Type B pancreatic cell (in vitro differentiated cells): Measurements from ENCODE around the gene KRTAP4-3. TPM values are rescaled to one million over a fixed set of nuclear protein-coding genes. Genes with fewer than 3 reads are reported as not detected.

Experiments used
- DNase-seq: peaks from one replicate; pipeline ENCODE4 v3.0.0; 2021; ENCODE audit warnings: mixed read lengths; ENCODE audit not compliant: unreplicated experiment; ENCODE audit errors: extremely low spot score
- H3K27ac Mint-ChIP-seq: 2 replicates; pipeline ENCODE4 v1.8.0; 2021; ENCODE audit warnings: mild to moderate bottlenecking, mixed read lengths
- H3K27me3 Mint-ChIP-seq: 2 replicates; pipeline ENCODE4 v1.8.0; 2021; ENCODE audit warnings: mixed read lengths
- H3K36me3 Mint-ChIP-seq: 2 replicates; pipeline ENCODE4 v1.8.0; 2021; ENCODE audit warnings: mixed read lengths
- H3K4me1 Mint-ChIP-seq: one replicate; pipeline ENCODE4 v1.8.0; 2021; ENCODE audit warnings: mixed read lengths; ENCODE audit not compliant: unreplicated experiment
- H3K4me3 Mint-ChIP-seq: 2 replicates; pipeline ENCODE4 v1.8.0; 2021; ENCODE audit warnings: mild to moderate bottlenecking, mixed read lengths
- H3K9me3 Mint-ChIP-seq: 2 replicates; pipeline ENCODE4 v1.8.0; 2021; ENCODE audit warnings: mixed read lengths
- long read RNA-seq: library from polyadenylated mRNA; unstranded; transcript quantifications from one replicate; pipeline ENCODE4 v2.0.0, GENCODE V29; 2020
- total RNA-seq: library from RNA; stranded (reverse); gene quantifications from 2 replicates; pipeline ENCODE4 v1.2.1, GENCODE V29; 2021; ENCODE audit warnings: low replicate concordance
- TF ChIP-seq, protein P1 (sequence below): fragments of 200-600 bp; sonication (generic); conservative IDR thresholded peaks from 2 replicates; pipeline ENCODE4 v1.5.0; 2021; ENCODE audit warnings: antibody characterized with exemption, mild to moderate bottlenecking

The KRTAP4-3 gene
- total RNA-seq, result not detected in 2 replicates
- long read RNA-seq, result 0 reads

DNA sequence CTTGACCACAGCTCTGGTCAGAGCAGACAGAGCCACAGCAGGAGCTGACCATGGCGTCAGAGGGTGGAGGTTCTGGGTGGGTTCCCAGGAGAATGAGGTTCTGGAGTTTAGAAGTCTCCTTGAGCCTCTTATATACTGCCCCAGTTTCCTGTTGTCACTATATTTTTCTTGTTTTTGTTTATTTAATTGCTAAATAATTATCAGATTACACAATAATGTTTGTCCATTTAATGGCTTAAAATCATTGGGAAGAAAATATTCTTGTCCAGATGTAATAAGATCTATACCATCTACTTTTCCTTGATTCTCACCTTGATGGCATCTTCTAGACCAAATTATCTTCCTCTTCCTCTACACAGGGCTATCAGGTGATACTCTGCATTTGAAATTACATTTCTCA lies at the start of gene KRTAP4-3:
Gene KRTAP4-3, minus strand, starts transcription at position 101 of the 400 bp plus-strand sequence. Its CDS starts 49 bp downstream, at position 52.
- peaks cover 3% of the 10 kb centered on the region for H3K27me3 Mint-ChIP-seq

DNA sequence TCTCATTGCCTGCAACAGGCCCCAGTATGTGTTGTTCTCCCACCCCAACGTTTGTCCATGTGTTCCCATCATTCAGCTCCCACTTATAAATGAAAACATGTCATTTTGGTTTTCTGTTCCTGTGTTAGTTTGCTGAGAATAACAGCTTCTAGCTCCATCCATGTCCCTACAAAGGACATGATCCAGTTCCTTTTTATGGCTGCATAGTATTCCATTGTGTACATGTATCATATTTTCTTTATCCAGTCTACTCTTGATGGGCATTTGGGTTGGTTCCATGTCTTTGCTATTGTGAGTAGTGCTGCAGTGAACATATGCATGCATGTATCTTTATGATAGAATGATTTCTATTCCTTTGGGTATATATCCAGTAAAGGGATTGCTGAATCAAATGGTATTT lies 47.7 kb upstream of the KRTAP4-3 start:
- Mint-ChIP-seq H3K36me3 (no peaks in the 10 kb centered on the region), H3K4me1 (peaks cover 3% of the 10 kb centered on the region), H3K9me3 (no peaks in the 10 kb centered on the region), H3K27me3 (peaks cover 15% of the 10 kb centered on the region), H3K4me3 (no peak overlapping the region), H3K27ac (no peak overlapping the region)
- TF ChIP-seq, protein P1, sequence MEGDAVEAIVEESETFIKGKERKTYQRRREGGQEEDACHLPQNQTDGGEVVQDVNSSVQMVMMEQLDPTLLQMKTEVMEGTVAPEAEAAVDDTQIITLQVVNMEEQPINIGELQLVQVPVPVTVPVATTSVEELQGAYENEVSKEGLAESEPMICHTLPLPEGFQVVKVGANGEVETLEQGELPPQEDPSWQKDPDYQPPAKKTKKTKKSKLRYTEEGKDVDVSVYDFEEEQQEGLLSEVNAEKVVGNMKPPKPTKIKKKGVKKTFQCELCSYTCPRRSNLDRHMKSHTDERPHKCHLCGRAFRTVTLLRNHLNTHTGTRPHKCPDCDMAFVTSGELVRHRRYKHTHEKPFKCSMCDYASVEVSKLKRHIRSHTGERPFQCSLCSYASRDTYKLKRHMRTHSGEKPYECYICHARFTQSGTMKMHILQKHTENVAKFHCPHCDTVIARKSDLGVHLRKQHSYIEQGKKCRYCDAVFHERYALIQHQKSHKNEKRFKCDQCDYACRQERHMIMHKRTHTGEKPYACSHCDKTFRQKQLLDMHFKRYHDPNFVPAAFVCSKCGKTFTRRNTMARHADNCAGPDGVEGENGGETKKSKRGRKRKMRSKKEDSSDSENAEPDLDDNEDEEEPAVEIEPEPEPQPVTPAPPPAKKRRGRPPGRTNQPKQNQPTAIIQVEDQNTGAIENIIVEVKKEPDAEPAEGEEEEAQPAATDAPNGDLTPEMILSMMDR, result no peak
- no peak for DNase-seq

More for the DNA sequence above, at the start of gene KRTAP4-3:
- H3K27ac Mint-ChIP-seq, result no peak within 1 kb of the TSS
- TF ChIP-seq, protein P1, result no peak
- H3K4me1 Mint-ChIP-seq, result no peaks in the 10 kb centered on the region
- no peaks in the 10 kb centered on the region for H3K9me3 Mint-ChIP-seq
- H3K4me3 Mint-ChIP-seq, result no peak within 1 kb of the TSS
- no peaks in the 10 kb centered on the region for H3K36me3 Mint-ChIP-seq
- no peak for DNase-seq

DNA sequence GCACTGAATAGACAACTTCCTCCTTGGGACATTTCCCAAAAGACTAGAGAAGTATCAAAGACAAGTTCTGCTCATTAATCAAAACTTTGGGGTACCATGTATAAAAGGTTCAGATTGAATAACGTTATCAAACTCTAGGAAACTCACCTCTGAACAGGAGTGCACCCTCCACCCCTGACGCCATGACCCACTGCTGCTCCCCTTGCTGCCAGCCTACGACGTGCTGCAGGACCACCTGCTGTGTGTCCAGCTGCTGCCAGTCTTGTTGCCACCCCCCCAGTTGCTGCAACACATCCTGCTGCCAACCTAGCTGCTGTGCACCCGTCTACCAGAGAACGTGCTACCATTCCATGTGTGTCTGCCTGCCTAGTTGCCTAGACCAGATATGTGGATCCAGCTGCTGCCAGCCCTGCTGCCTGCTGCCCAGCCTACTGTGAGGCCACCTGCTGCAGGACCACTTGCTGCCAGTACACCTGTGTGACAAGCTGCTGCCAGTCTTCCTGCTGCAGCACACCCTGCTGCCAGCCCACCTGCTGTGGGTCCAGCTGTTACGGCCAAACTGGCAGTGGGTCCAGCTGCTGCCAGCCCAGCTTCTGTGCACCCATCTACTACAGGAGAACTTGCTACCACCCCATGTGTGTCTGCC lies 44.6 kb upstream of the KRTAP4-3 start:
- peaks cover 8% of the 10 kb centered on the region for H3K9me3 Mint-ChIP-seq
- TF ChIP-seq, protein P1, result no peak

DNA sequence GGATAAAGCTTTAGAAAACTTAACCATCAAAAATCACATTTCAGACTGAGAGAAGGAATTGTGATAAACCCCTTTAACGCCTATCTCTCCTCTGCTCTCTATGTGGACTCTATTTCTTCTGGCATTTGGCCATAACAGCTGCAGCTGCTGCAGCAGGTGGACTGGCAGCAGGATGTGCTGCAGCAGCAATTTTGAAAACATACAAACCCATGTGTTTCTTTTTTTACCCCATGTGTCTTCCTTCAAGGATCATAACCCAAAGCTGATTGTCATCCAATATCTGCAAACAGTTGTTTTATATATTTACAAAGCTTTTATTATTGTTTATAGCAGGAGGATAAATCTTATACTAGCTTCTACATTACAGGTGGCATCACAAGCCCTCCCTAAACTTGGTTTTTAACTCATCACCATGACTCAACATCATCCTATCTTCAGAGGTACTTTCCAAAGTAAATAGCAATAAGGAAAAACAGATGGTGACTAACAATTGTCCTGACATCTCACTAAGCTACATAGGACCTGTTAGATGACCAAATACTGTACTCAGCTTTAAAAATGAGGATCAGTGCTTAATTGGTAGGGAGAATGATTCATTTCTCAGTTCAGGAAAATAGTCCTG lies 43.9 kb upstream of the KRTAP4-3 start:
- peaks cover 3% of the 10 kb centered on the region for H3K4me1 Mint-ChIP-seq
- H3K27ac Mint-ChIP-seq, result no peak overlapping the region
- no peak overlapping the region for H3K4me3 Mint-ChIP-seq
- H3K36me3 Mint-ChIP-seq, result no peaks in the 10 kb centered on the region
- no peak for DNase-seq
- peaks cover 5% of the 10 kb centered on the region for H3K27me3 Mint-ChIP-seq
- TF ChIP-seq, protein P1, result no peak
- H3K9me3 Mint-ChIP-seq, result peaks cover 9% of the 10 kb centered on the region

More for the DNA sequence above, 44.6 kb upstream of the KRTAP4-3 start:
- no peak for DNase-seq
- H3K4me3 Mint-ChIP-seq, result no peak overlapping the region
- no peak overlapping the region for H3K27ac Mint-ChIP-seq
- H3K4me1 Mint-ChIP-seq, result peaks cover 3% of the 10 kb centered on the region
- peaks cover 10% of the 10 kb centered on the region for H3K27me3 Mint-ChIP-seq
- no peaks in the 10 kb centered on the region for H3K36me3 Mint-ChIP-seq

DNA sequence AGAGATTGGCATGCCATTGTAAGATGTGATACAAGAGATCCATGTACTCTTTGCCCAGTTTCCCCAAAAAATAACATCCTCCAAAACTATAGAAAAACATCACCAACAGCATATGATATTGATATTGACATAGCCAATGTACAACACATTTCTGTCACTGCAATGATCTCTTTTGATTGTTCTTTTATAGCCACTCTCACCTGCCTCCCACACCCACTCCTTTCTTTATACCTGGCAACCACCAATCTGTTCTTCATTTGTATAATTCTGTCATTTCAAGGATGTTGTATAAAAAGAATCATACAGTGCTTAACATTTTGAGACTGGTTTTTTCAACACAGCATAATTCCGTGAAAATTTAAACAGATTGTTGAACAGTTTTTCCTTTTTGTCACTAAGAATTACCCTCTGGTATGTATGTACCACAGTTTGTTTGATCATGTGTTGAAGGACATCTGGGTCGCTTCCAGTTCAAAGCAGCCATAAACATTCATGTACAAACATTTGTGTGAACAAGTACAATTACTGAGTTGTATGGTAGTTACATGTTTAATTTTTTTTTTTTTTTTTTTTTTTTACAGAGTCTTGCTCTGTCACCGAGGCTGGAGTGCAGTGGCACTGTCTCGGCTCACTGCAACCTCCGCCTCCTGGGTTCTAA lies 31.5 kb upstream of the KRTAP4-3 start:
- Mint-ChIP-seq H3K4me1 (no peaks in the 10 kb centered on the region), H3K27me3 (no peaks in the 10 kb centered on the region), H3K4me3 (no peak overlapping the region), H3K36me3 (no peaks in the 10 kb centered on the region), H3K9me3 (no peaks in the 10 kb centered on the region), H3K27ac (no peak overlapping the region)
- TF ChIP-seq, protein P1, result no peak
- DNase-seq, result no peak
